OCI-LY7 (cell line): ENCODE data around the gene TAB2.

ENCODE experiments used
- CTCF ChIP-seq: fragments of 200-600 bp; sonication (generic); conservative IDR thresholded peaks from 2 replicates; pipeline ENCODE4 v1.5.1; 2014; ENCODE audit warnings: mild to moderate bottlenecking, antibody characterized with exemption, low read length, moderate library complexity, mixed read lengths
- EZH2phosphoT487 ChIP-seq: fragments of 200-600 bp; sonication (generic); IDR thresholded peaks from 2 replicates; pipeline ENCODE4 v1.6.1; 2018; ENCODE audit warnings: low read depth, borderline replicate concordance, mild to moderate bottlenecking, mixed run types, antibody characterized with exemption, low read length, moderate library complexity, mixed read lengths

GRCh38 chr6:149366267-149366921, 48.9 kb downstream of the TAB2 start:
- TF ChIP-seq EZH2phosphoT487 (no peak), CTCF (no peak)
